CD4-positive, alpha-beta T cell treated with Interferon alpha-2 for 1 hour (primary cell): ENCODE measurements around the gene KRTAP9-9.
"Not testable (repeated sequence)": the region's sequence is repeated elsewhere in the genome, so short reads cannot be mapped to it uniquely, and the experiment has no call there.

Experiments
- DNase-seq, 2 donors: peaks; one replicate each; pipeline ENCODE4 v3.0.0-alpha.2; 2020 to 2022

The KRTAP9-9 gene

DNA sequence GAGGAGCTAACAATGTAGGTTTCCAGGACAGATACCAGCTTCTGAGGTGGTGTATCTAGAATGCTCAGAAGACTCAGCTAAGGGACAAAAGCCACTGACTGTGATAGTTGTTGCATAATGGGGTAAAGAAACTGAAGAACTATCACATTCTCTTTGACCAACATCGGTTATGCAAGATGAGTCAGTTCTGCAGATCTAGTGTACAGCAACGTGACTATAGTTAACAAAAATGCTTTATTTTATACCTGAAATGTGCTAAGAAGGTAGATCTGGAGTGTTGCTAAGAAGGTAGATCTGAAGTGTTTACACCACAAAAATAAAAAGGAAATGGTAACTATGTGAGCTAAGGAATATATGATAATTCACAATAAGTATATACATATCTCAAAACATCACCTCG lies 12.5 kb downstream of the KRTAP9-9 start:
- no peak for DNase-seq

DNA sequence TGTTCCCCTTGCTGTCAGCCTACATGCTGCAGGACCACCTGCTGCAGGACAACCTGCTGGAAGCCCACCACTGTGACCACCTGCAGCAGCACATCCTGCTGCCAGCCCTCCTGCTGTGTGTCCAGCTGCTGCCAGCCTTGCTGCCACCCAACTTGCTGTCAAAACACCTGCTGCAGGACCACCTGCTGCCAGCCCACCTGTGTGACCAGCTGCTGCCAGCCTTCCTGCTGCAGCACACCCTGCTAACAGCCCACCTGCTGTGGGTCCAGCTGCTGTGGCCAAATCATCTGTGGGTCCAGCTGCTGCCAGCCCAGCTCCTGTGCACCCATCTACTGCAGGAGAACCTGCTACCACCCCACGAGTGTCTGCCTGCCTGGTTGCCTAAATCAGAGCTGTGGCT lies 16.1 kb downstream of the KRTAP9-9 start:
- DNase-seq: not testable (repeated sequence)

DNA sequence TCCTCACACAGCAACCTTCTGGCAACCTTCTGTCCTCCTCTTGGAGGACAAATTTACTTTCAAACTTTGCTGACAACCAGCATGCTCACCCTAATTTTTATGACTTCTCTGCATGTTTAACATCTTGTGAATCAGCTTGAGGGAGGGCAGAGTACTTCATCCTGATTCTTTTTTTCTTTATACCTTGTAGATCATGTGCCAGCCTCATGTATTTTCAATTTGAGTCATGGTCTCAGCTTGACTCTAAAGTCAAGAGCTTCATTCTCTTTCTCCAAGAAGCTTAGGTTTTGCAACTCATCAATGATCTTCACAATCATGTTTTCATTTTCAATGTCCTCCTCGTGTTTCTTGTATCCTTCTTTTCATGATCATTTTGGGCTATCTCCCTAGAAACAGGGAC lies 16.7 kb downstream of the KRTAP9-9 start:
- DNase-seq: no peak

DNA sequence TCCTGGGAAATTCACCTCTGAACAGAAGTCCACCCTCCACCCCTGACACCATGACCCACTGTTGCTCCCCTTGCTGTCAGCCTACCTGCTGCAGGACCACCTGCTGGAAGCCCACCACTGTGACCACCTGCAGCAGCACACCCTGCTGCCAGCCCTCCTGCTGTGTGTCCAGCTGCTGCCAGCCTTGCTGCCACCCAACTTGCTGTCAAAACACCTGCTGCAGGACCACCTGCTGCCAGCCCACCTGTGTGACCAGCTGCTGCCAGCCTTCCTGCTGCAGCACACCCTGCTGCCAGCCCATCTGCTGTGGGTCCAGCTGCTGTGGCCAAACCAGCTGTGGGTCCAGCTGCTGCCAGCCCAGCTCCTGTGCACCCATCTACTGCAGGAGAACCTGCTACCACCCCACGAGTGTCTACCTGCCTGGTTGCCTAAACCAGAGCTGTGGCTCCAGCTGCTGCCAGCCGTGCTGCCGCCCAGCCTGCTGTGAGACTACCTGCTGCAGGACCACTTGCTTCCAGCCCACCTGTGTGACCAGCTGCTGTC lies 20.5 kb downstream of the KRTAP9-9 start, which contains the start of gene KRTAP9-7:
Gene KRTAP9-7 (plus strand): TSS at position 51 of the 543 bp plus-strand sequence. CDS start 0 bp downstream, at position 51.
- not testable (repeated sequence) for DNase-seq

DNA sequence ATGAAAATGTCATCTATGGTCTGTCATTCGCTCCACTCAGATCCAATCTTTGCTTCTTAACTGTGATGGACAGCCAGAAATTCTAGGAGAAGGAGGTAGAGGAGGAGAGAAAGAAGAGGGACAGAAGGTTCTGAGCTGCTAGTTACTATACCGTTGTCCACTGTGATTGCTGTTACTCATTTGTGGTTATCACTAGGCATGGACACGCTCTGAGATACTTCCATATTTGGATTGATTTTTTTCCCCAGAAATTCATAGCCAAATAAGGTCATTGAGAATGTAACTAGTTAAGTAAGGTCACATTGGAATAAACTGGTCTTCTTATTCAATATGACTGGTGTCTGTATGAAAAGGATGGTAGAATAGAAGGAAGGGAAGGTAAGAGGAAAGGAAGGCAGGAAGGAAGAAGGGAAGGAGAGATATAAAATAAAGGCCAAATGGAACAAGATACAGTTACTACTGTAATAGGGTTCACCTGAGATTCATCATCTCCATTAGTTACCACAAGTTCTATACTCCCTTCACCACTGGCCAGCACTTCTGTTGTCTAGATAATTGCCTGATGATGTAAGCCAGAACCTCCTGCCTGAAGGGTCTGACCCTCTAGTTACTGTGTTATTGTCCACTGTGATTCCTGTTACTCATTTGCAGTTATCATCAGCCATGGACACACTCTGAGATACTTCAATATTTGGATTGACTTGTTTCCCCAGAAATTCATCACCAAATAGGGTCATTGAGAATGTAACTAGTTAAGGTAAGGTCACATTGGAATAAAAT lies 23.2 kb downstream of the KRTAP9-9 start:
- DNase-seq: no peak

DNA sequence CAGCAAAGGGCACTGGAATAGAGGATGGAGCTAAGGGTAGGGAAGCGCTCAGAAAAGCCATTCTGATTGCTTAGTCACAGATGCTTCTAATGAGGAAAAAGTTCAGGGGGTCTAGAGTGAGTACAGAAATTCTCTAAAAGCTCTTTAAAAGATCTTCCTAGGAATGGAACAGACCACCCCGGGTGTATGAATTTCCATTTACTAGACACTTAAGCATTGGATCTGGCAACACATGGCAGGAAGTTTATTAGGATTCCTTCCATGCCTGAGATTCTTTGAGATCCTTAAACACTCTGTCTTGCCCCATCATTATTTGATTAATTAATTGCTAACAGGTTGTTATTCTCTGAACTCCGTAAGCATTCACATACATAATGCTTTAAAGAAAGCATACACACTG lies 28.9 kb downstream of the KRTAP9-9 start:
- DNase-seq: no peak

DNA sequence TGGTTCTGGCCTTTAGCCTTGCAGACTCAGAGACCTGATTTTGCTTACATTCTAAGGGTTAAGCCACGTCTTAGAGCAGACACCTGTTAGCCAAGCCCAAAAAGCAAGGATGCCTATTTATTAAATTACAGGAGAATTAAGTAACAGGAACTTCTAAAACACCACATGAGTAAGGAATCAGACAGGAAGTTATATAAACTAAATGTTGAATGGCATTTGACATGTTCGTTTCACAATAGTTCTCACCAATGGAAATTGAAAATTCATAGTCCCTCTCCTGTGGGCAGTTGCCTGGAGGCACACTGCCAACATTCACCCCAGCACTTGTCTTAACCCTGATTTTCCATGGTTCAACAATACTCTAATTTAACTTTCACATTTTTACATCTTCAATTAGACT lies 29.4 kb downstream of the KRTAP9-9 start:
- DNase-seq: no peak

DNA sequence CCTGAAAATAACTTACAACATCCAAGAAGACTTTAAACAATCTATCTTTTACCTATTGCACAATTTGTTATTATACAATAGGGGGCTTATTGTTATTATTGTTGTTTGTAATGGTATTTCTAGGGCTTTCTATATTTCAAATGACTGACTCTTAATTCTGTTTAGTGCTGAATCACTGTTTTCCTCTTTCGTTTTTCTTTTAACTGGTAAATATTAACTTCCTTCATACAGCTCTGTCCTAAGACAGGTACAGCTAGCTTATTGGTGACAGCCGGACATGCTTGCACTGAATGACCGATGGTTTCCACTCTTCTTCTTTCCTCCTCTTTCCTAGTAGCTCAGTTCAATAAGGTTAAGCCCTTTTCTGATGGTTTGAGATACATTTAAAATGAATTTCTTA lies 31.9 kb downstream of the KRTAP9-9 start:
- no peak for DNase-seq

DNA sequence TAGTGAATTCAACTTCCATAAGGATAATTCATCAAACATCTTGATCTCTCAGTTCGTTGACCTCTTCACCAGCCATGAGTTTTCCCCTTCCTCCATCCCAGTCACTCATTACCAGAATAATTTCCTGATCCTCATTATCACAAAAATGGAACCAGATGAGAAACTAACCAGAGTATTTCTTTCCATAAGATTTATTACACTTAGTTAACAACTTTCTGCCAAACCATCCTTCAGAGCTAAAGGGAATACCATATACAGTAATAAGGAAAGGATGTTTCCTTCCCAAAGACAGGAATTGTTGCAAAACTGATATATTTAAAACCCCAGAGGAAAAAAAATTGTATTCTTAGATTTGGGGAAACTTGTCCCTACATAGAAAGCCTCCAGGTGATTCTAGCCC lies 38.8 kb downstream of the KRTAP9-9 start:
- no peak for DNase-seq

DNA sequence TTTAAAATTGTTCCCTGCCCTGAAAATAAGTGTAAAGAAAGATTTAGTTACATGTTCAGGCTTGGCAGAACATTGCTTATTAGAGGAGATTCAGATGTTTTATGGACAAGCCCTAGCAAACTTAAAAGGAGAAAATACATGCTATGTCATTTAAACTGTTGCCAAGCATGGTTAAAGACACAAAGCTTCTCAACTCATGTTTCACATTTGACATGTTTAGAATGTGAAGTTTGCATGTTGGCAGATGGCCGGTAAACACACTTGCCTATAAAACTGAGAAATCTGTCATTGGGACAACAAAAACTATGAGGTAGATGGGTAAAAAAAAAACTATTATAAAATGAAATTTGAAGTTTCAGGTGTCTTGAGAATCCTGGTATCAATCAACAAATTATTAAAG lies 41.7 kb downstream of the KRTAP9-9 start:
- DNase-seq: no peak

DNA sequence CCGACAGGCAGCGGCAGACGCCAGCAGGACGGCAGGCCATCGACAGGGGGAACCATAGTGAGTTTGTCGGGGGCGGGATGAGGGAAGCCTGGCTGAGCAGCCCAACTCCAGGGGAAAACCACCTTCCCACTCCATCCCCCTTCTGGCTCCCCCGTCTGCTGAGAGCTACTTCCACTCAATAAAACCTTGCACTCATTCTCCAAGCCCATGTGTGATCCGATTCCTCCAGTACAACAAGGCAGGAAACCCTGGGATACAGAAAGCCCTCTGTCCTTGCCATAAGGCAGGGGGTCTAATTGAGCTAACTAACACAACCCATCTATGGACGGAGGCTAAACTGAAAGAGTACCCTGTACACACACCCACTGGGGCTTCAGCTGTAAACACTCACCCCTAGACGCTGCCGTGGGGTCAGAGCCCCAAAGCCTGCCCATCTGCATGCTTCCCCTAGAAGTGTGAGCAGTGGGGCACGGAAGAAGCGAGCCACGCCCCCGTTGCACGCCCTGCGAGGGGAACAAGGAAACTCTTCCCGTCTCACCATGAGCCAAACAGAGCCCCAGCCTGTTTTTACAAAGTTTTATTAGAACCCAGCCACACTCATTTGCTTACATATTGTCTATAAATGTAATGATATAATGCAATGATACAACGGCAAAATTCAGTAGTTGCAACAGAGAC lies 43.4 kb downstream of the KRTAP9-9 start:
- DNase-seq: no peak

DNA sequence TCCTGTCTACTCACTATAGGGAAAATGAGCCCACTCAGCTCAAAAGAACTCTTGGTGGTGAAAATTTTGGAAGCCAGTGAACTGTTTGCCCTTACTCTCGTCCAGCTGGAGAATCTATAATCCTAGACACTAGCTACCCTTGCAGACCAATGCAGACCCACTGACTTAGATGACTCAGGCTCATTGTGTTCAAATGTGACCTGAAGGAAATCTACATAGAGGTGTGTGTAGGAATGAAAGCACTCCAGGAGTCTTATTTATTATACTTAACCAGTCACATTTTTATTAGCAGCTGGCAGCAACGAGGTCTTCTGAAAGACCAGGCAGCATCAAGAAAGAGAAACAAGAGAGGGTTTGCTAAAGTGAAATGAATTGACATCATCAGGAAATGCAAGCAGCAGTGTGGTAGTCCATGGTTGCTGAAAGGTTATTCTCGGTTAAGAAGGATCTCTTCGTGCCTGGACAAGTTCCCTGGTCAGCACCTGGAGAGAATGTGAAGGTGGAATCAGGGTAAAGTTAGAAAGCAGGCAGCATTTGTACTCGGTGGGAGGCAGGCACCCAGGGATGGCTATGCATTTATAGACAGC lies 46.1 kb downstream of the KRTAP9-9 start:
- no peak for DNase-seq

DNA sequence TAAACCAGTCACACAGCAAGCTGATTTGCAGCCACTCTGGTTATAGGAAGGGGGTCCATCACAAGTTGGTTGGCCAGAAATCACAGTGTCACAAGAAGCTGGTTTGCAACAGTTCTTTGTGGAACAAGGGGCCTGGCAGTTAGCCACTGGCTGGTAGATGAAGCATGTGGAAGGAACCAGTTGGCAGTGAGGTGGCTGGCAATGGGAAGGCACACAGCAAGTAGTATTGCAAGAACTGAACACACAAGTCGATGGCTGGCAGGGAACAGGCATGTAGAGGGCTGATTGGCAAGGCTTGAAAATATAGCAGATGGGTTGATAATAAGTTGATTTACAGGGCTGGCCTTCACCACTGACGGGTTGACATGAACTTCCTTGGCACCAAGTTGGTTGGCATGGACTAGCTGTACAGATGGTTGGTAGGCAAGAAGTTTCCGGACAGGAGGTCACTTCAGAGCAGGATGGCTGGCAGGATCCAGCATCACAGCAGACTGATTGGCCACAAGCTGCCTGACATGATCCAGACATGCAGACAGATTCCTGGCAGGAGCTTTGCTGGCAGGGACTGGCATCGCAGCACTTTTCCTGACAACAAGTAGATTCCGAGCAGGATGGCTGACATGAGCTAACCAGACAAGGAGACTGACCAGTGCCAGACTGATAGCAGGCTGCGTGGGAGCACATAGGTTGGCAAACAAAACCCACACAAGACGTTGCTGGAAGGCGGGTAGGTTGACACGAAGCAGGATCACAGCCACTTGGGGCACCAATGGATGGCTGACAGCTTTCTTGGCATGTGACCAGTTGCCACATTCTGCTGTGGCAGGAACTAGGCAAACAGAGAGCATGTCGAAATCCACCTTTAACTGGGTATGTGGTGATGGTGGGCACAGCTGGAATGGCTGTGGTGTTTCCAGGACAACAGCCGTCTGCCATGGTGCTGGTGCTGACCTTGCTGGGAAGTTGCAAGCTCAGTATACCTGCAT lies 47.0 kb downstream of the KRTAP9-9 start, which contains the start of gene KRTAP29-1:
Gene KRTAP29-1 (minus strand): TSS at position 936 of the 986 bp plus-strand sequence. CDS start 0 bp downstream, at position 936.
- no peak for DNase-seq

DNA sequence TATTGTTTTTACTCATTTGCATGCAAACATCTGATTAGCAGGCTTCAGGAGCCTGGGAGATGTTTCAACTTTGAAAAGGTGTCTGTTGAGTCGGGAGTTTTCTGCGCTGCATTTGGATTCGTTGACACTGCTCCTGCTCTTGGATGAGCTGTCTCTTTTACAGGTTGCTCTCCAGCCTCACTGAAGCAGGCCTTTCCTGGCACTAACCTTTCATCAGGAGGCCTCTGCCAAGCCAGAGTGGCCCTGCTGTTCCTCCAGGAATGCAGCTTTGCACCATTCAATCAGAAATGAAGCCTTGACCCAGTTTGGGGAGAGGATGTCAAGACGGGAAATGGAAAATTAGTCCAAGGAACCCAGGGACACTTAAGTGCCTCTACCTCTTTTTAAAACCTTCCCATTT lies 47.8 kb downstream of the KRTAP9-9 start:
- no peak for DNase-seq

DNA sequence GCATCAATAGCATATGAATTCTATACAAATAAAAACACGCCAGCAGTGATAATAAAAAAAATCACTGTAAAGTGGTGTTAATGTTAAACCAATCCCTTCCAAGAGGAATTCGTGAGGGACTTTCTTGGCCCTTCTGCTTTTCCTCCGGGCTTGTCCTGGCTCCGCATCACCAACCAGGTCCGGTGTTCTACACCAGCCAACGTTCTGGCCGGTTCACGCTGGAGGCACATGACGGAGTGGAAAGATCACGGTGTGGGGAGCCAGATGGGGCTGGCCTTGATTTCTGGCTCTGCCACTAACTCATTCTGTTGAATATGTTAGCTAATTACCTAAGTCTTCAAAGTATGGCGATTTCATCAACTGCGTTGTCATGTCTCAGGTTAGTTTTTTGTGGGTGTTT lies 48.9 kb downstream of the KRTAP9-9 start:
- DNase-seq: no peak
